SKM-1 treated with dmso at 0.1 percent for 144 hours (cell line): Measurements from ENCODE around the gene PCTP.
A peak's percentile ranks its signal among the peaks of the same experiment; 100 is the strongest.

ENCODE experiments used
- DNase-seq: peaks from one replicate; lab custom pipeline; 2025; ENCODE audit not compliant: unreplicated experiment; lab: John Stamatoyannopoulos, UW

The PCTP gene

DNA sequence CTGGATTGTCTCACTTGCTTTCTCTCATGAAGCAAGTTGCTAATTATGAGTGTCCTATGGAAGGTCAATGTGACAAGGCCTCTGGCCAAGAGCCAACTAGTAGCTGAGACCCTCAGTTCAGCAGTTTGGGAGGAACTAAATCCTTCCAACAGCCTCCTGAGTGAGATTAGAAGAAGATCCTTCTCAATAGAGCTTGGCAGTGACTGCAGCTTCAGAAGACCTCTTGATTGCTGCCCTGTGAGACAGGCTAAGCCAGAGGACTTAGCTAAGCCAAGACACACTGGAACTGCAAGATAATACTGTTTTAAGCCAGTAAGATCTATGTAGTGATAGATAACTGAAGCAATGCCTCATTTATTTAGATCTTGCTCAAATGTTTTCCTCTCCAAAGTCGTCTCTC, 34.3 kb downstream of the PCTP start:
- no peak for DNase-seq

DNA sequence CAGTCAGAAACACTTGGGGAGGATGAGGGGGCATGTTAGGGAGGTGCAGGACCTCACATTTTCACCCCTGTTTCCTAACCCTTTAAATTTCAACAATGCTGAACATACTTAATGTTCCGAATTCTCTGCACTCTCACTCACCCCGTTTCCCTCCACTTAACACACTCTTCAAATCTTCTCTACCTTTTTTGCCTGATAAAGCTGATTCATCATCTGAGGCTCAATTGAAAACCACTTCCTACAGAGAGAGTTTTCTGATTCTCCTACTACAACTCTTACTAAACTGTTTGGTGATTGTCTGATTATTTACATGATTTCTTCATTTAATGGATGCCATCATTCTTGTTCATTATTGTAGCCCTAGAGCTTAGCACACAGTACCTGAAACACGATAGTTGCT, 42.4 kb downstream of the PCTP start:
- DNase-seq, result no peak

GRCh38 chr17:55794725-55795482, 44.1 kb downstream of the PCTP start:
- no peak for DNase-seq

GRCh38 chr17:55806745-55807495, 56.1 kb downstream of the PCTP start:
- no peak for DNase-seq

GRCh38 chr17:55811536-55811935, 60.7 kb downstream of the PCTP start:
- DNase-seq, result no peak

GRCh38 chr17:55812323-55812722, 61.5 kb downstream of the PCTP start:
- DNase-seq, result no peak

GRCh38 chr17:55813944-55814343, 63.1 kb downstream of the PCTP start:
- no peak for DNase-seq

GRCh38 chr17:55814377-55814776, 63.5 kb downstream of the PCTP start:
- DNase-seq, result no peak

DNA sequence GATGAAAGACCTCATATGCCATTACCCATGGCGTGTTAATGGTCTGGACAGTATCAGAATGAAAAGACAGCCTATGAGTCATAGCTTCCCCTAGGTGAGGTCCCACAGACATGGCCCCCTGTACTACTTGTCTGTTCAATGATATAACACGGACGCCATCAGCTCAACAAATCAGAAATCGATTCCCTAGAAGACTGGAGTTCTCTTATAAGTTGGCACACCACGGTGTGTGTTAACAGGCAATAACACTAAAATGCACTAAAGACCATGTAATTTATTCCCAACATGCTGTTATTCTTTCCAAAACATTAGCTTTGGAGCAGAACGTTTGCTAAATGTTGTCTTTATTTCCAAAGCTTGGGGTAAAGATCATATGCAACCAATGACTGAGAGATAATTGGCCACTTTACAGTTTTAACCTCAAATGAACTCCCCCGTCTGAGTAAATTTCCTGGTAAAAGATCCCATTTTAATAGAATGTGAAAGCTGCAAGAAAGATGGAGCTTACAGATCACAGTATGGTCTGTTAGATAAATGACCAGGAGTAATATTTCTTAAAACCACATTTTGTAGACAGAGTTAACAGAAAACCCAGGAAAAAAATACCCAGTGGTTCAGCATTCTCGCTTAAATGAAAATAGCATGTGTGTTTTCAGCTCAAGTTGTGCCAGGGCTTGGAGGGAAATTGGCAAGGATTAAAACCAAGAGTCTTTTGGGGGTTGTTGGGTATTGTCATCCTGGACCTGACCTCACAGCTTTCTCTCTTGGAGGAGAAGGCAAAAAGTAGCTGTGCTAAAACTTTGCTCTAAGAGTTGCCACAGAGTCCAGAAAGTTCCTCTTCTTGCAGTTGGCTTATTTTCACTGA, 65.9 kb downstream of the PCTP start:
- DNase-seq, result peak; percentile 3

DNA sequence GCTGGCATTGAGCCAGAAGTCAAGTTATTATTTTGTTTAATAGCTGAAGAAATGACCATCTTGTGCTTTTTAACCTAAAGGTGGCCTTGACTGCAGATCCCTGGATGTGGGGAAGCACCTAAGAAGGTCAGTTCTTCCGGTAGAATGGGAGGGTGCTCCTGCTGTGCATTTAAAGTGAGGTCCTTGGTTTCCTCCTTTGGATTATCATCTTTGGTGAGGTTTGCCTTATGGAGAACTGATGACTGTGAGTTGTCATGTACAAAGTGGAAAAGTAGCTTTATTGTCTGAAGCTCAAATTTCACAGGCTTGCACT, 66.5 kb downstream of the PCTP start:
- DNase-seq, result no peak

GRCh38 chr17:55818026-55818425, 67.2 kb downstream of the PCTP start:
- DNase-seq, result no peak

DNA sequence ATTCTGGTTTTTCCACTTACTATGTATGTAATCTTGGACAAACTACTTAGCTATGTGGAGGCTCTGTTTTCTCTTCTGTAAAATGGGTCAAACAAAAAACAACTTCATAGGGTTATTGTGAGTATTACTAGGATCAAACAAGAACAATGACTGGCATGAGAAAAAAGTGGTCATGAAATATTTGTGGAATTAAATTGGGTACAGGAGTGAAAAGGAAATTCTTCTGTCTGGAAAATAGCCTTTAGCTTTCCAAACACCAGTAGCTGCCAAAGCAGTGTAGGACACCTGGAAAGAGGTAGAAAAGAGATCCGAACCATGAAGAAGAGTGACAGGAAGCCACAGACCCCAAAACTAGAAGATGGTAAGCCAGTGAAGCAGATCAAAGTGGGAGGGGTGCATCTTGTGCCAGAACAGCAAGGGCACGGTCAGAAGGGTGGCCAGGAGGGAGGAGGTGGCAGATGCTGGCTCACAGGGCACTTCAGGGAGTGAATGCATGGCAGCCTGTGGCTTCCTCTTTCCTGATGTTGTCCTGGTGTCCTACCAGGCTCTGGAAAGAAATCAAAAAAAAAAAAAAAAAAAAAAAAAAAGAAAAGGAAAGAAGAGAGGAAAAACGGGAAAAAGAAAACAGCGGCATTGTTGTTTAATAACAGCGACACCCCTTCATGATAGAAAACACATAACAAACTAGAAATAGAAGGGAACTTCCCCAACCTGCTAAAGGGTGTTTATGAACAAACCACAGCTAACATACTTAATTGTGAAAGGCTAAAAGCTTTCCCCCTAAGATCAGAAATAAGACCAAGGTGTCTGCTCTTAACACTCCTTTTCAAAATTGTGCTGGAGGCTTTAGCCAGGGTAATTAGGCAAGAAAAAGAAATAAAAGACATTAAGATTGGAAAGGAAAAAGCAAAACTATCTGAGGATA, 67.9 kb downstream of the PCTP start:
- no peak for DNase-seq

GRCh38 chr17:55820675-55821074, 69.8 kb downstream of the PCTP start:
- DNase-seq, result no peak

DNA sequence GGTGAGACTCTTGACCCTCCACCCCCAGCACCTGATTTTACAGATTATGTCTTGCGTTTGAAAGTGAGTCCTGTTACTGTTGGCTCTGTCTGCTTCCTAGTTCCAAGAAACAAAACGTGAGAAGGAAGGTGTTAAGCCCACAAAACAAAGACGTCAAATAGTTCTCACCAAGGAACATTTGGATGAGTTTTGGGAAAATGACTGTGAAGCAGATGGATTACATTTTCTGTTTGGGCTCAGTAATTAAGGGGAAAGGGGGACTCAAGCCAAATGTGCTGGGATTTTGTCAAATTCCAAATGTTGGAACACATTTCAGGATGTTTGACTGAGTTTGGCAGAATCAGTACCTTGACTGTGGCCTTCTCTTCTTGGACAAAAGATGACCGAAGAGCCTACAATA, 71.2 kb downstream of the PCTP start:
- no peak for DNase-seq

GRCh38 chr17:55825213-55825612, 74.4 kb downstream of the PCTP start:
- DNase-seq, result no peak
